Calu3 (cell line): ENCODE data around the gene HOXA7. TPM values are rescaled to one million over a fixed set of nuclear protein-coding genes. Genes with fewer than 3 reads are reported as not detected.

ENCODE experiments used
- BruUV-seq: library from RNA; stranded (reverse); fragments of 400-500 nt; replicated peaks from 2 replicates; lab custom pipeline; 2021; lab: Mats Ljungman, UMichigan
- CTCF ChIA-PET: fragments of 300-600 bp; sonication (Branson Sonifier 250); formaldehyde crosslinking; loops from one replicate; lab custom pipeline; 2022; ENCODE audit warnings: antibody characterized with exemption; lab: Charles Lee
- DNase-seq: peaks from one replicate; pipeline ENCODE4 v3.0.0; 2022
- H3K27ac Mint-ChIP-seq: one replicate; pipeline ENCODE4 v1.8.0; 2022; ENCODE audit warnings: mixed read lengths; ENCODE audit not compliant: unreplicated experiment
- H3K27me3 Mint-ChIP-seq: one replicate; pipeline ENCODE4 v1.8.0; 2022; ENCODE audit warnings: mixed read lengths; ENCODE audit not compliant: unreplicated experiment
- H3K36me3 Mint-ChIP-seq: one replicate; pipeline ENCODE4 v1.8.0; 2022; ENCODE audit warnings: mild to moderate bottlenecking, moderate library complexity, mixed read lengths; ENCODE audit not compliant: insufficient read depth, unreplicated experiment
- H3K4me1 Mint-ChIP-seq: one replicate; pipeline ENCODE4 v1.8.0; 2022; ENCODE audit warnings: mild to moderate bottlenecking, low read depth, mixed read lengths; ENCODE audit not compliant: unreplicated experiment
- H3K4me3 Mint-ChIP-seq: one replicate; pipeline ENCODE4 v1.8.0; 2022; ENCODE audit warnings: mild to moderate bottlenecking, low read depth, moderate library complexity, mixed read lengths; ENCODE audit not compliant: unreplicated experiment
- H3K9me3 Mint-ChIP-seq: one replicate; pipeline ENCODE4 v1.8.0; 2022; ENCODE audit warnings: low read depth, mixed read lengths; ENCODE audit not compliant: unreplicated experiment
- intact Hi-C: fragments of 100-400 bp; cut with micrococcal nuclease; formaldehyde crosslinking; loops from one replicate; pipeline ENCODE4 v1.10.0; 2022; ENCODE audit not compliant: unreplicated experiment
- total RNA-seq: library from RNA; stranded (reverse); gene quantifications from 2 replicates; pipeline ENCODE4 v1.2.3, GENCODE V29; 2022
- TF ChIP-seq, protein P1 (sequence below): fragments of 200-600 bp; IDR thresholded peaks from one replicate; pipeline ENCODE4 v1.8.0; 2022; ENCODE audit warnings: antibody characterized with exemption; ENCODE audit not compliant: unreplicated experiment

Gene HOXA7
- total RNA-seq, 1 experiment from 2014 or later: not detected

- Mint-ChIP-seq H3K9me3 (no peaks in the 10 kb centered on the region), H3K4me1 (no peaks in the 10 kb centered on the region), H3K27me3 (peaks cover 47% of the 10 kb centered on the region), H3K27ac (no peak overlapping the region), H3K36me3 (peaks cover 16% of the 10 kb centered on the region), H3K4me3 (no peak overlapping the region)
- TF ChIP-seq, protein P1, sequence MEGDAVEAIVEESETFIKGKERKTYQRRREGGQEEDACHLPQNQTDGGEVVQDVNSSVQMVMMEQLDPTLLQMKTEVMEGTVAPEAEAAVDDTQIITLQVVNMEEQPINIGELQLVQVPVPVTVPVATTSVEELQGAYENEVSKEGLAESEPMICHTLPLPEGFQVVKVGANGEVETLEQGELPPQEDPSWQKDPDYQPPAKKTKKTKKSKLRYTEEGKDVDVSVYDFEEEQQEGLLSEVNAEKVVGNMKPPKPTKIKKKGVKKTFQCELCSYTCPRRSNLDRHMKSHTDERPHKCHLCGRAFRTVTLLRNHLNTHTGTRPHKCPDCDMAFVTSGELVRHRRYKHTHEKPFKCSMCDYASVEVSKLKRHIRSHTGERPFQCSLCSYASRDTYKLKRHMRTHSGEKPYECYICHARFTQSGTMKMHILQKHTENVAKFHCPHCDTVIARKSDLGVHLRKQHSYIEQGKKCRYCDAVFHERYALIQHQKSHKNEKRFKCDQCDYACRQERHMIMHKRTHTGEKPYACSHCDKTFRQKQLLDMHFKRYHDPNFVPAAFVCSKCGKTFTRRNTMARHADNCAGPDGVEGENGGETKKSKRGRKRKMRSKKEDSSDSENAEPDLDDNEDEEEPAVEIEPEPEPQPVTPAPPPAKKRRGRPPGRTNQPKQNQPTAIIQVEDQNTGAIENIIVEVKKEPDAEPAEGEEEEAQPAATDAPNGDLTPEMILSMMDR: no peak
- DNase-seq: no peak
- no TSS peak for BruUV-seq
- intact Hi-C loops: loop anchor here (5.0 kb wide), 1 partner anchor 577 kb away; no protein-coding TSS in a partner anchor
- CTCF ChIA-PET: interaction anchor here (0.5 kb wide), 1 partner anchor 411 kb away, joined by 15 read pairs; no protein-coding TSS in a partner anchor
Observed at GRCh38 chr7:27194686-27195379, 38.4 kb upstream of the HOXA7 start.

GRCh38 chr7:27194002-27194352 lies 37.5 kb upstream of the HOXA7 start:
- Mint-ChIP-seq H3K27me3 (peaks cover 56% of the 10 kb centered on the region), H3K36me3 (peaks cover 8% of the 10 kb centered on the region), H3K4me3 (no peak overlapping the region), H3K27ac (no peak overlapping the region), H3K9me3 (no peaks in the 10 kb centered on the region), H3K4me1 (no peaks in the 10 kb centered on the region)
- DNase-seq: no peak
- TF ChIP-seq, protein P1: no peak
- CTCF ChIA-PET: no interaction called here
- BruUV-seq: no TSS peak
- intact Hi-C loops: no loop called here

- Mint-ChIP-seq H3K4me1 (no peaks in the 10 kb centered on the region), H3K4me3 (peak overlapping the region; percentile 61), H3K27me3 (peaks cover 60% of the 10 kb centered on the region), H3K9me3 (no peaks in the 10 kb centered on the region), H3K36me3 (peaks cover 4% of the 10 kb centered on the region), H3K27ac (no peak overlapping the region)
- intact Hi-C loops: no loop called here
- TF ChIP-seq, protein P1: no peak
- no peak for DNase-seq
- CTCF ChIA-PET: no interaction called here
- BruUV-seq: no TSS peak
Observed at GRCh38 chr7:27193335-27194001, 37.0 kb upstream of the HOXA7 start.

DNA sequence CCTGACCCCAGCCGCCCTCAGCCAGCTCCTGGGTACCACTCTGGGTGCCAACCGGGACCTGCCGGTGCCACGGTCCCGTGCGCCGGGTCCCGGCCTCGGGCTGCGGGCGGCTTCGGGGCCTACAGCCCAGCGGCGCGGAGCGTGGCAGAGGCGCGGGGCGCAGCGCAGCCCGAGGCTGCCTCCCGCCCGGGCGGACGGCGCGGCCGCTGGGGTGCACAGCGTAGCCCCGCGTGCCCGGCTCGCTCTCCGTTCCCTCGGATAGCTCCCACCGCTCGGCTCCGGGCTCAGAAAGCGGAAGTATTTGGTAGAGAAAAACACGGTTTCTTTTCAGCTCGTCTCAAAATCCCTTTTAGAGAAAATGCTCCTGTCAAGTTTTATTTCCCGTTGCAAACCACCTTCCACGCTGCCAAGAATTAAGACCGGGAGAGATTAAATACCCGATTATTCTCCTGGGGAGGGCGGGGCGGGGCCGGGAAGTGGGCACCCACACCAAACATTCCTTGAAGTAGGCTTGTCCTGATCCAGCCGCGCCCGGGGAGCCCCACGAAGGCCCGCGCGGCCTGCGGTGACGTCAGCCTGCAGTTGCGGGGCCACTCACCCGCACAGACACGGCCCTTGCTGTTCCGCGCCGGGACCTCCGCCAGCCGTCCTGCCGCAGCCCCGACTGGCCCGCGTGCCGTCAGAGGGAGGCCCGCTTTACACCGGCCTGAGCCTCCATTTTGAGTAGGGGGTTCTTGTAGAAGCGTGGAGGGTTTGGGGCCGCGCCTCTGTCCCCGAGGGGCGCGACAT lies 36.3 kb upstream of the HOXA7 start:
- intact Hi-C loops: no loop called here
- CTCF ChIA-PET: interaction anchor here (0.6 to 0.7 kb wide), 2 partner anchors 47 to 1930 kb away, joined by 3 to 5 read pairs; no protein-coding TSS in a partner anchor
- Mint-ChIP-seq H3K27me3 (peaks cover 60% of the 10 kb centered on the region), H3K9me3 (no peaks in the 10 kb centered on the region), H3K4me1 (no peaks in the 10 kb centered on the region), H3K27ac (no peak overlapping the region), H3K36me3 (peaks cover 7% of the 10 kb centered on the region), H3K4me3 (peak overlapping the region; percentile 61)
- no TSS peak for BruUV-seq
- DNase-seq: peak; percentile 28
- TF ChIP-seq, protein P1: no peak
